Lower leg skin (tissue), 4 donors: Measurements from ENCODE around the gene PFDN6. TPM values are rescaled to one million over a fixed set of nuclear protein-coding genes. Genes with fewer than 3 reads are reported as not detected.
A peak's percentile ranks its signal among the peaks of the same experiment; 100 is the strongest.

Experiments used
- DNase-seq, 2 donors: peaks; one replicate each; pipeline ENCODE4 v3.0.0-alpha.2; 2019; ENCODE audit warnings: low spot score in 2 of 2
- H3K4me3 ChIP-seq: fragments of 200-600 bp; sonication (generic); 2 replicates; pipeline ENCODE4 v1.5.1; 2017; ENCODE audit warnings: mild to moderate bottlenecking, low read depth; ENCODE audit not compliant: poor library complexity, severe bottlenecking
- CTCF ChIP-seq, 3 donors: fragments of 450-650 bp; IDR thresholded peaks; one replicate each; pipeline ENCODE4 v1.5.1; 2016; ENCODE audit warnings: antibody characterized with exemption in 3 of 3, mild to moderate bottlenecking in 3 of 3, moderate library complexity in 2 of 3
- POLR2A ChIP-seq, 2 donors: fragments of 450-650 bp; IDR thresholded peaks; one replicate each; pipeline ENCODE4 v1.6.1; 2016 to 2017; ENCODE audit warnings: antibody characterized with exemption in 2 of 2, mild to moderate bottlenecking in 1 of 2, moderate library complexity in 1 of 2
- WGBS, 2 donors: methylation state at CpG; one replicate each; pipeline ENCODE4 v1.1.5; 2018; 5-methylcytosine and 5-hydroxymethylcytosine counted together
- intact Hi-C: fragments of 100-400 bp; cut with DNase I; formaldehyde crosslinking; loops from one replicate; pipeline ENCODE4 v1.15.0; 2023; ENCODE audit warnings: low total_unique reads
- total RNA-seq, 4 donors: library from RNA; depleted of rRNA; stranded (reverse); fragments of >200 nt; gene quantifications; one replicate each; pipeline ENCODE4 v1.1.0, GENCODE V29; 2016

The PFDN6 gene
- total RNA-seq, 4 donors from 2014 or later: 22.6 to 36.3 (median 35.3) TPM

DNA sequence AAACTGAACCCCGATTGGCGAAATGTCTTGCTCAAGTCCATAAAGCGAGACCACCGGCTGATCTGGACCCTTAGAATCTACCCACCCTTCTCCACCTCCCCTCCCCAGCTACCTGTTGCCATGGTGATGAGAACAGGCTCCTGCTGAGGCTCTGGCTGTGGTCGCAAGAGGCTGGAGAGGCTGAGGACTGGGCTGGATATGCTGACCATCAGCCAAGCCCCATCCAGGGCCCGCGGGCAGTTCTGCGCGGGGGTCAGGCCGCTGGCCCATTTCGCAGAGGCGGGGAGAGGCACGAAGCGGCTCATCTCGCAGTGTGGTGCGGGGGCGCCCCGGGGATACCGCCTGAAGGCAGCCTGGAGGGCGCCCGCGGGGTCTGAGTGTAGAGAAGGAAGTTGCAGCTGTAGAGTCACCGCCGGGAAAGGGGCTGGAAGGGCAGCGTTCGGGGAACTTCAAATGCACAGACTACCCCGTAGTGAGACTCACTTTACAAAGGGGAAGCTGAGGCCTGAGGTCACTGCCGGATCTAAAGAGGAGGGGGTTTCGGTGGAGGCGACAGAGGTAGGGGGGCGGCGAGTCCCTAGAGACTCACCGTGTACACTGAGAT is 23.8 kb downstream of the PFDN6 start:
- no peak for TF ChIP-seq POLR2A (IDR thresholded peaks at IDR 0.05)
- 1 to 2% methylated on average over 32 to 33 of the region's 33 CpGs for WGBS, 2 donors
- peak overlapping the region; percentile 79 for H3K4me3 ChIP-seq
- intact Hi-C loops: no loop called here
- DNase-seq: peak in 1 of 2 donors; percentile 91

DNA sequence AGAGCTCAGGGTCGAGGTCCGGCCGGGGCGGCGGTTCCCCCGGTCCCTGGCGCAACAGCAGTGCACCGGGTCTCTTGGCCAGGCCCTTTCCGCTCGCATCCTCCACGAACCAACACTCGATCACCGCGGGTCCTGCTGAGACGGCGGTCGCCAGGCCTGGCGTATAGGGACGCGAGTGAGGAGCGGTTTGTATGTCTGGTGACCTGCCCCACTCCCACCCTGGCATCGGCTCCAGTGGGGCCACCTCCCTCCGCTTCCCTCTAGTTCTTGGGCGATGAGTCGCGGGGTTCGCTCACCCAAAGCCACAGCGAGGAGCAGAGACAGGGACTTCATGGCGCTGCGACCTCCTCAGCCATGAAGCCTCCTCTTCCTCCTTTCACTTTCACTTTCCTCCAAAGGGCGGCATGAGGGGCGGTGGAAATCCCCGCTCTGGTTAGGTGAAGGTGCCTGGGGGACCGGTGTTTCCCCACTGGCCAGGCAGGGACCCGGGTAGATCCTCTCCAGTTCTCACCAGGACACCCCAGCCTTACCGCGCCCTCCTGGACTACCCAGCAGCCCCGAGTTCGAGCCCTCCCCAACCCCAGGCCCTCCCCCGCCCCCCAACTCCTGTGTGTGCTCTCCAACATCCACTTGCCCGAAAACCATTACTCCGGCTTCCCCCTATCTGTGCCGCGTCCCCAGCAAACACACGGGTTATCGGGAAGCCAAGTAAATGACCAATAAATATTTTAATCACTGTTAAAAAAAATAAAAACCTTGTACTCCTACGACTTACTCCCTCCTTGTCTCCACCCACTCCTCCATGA is 24.5 kb downstream of the PFDN6 start, which contains the start of gene TAPBP:
Gene TAPBP, minus strand, starts transcription at position 370 of the 806 bp plus-strand sequence. Its CDS starts 37 bp downstream, at position 333.
- DNase-seq: peak in 1 of 2 donors; percentile 94
- intact Hi-C loops: no loop called here
- TF ChIP-seq CTCF (IDR thresholded peaks at IDR 0.05) (no peak), POLR2A (IDR thresholded peaks at IDR 0.05) (no peak)
- WGBS, 2 donors: 0 to 1% methylated on average over 20 to 46 of the region's 47 CpGs
- H3K4me3 ChIP-seq: peak within 1 kb of the TSS; percentile 79

GRCh38 chr6:33314515-33314942 is 25.1 kb downstream of the PFDN6 start:
- TF ChIP-seq POLR2A (IDR thresholded peaks at IDR 0.05) (no peak), CTCF (IDR thresholded peaks at IDR 0.05) (no peak)
- intact Hi-C loops: no loop called here
- peak; percentile 83 to 93 for DNase-seq
- WGBS, 2 donors: 1 to 4% methylated on average over 10 of the region's 10 CpGs
- peak overlapping the region; percentile 79 for H3K4me3 ChIP-seq

DNA sequence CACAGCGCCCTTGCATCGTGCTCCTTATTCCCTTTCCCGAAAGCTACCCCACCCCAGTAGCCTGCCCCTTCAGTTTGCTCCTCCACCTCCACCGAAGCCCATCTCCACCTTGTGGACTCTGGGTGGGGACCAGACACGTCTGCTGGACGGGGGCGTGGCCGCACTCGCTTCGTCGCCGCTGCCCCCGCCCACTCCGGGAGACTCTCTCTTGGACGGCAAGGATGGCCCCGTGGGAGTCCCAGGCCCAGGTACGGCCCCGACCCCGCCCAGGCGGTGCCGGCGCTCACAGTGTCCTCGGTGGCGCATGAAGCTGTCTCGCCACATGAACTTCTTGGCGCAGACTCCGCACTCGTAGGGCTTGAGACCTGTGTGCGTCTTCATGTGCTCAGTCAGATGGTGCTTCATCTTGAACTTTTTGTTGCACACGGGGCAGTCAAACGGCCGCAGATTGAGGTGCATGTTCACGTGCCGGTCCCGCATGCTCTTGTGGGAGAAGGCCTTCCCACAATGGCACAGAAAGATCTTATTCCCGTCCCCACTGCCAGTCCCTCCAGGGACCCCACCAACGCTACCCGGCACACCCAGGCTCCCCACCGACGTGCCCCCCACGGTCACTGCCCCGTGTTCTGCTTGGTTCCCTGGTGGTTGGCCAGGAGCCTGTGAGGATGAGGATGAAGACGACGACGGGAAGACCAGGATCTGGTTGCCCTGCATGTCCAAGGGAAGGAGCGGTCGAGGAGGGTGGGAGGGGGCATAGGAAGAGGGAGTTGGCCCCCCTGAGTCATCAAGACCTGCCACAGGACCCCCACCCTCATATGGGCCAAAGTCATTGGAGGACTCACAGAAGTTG is 25.8 kb downstream of the PFDN6 start:
- 31 to 42% methylated on average over 40 to 47 of the region's 47 CpGs for WGBS, 2 donors
- intact Hi-C loops: no loop called here
- DNase-seq: peak in 1 of 2 donors; percentile 92
- no peak for TF ChIP-seq CTCF (IDR thresholded peaks at IDR 0.05)
- no peak for TF ChIP-seq POLR2A (IDR thresholded peaks at IDR 0.05)
- no peak overlapping the region for H3K4me3 ChIP-seq

GRCh38 chr6:33315793-33316602 is 26.6 kb downstream of the PFDN6 start:
- intact Hi-C loops: no loop called here
- DNase-seq: no peak
- H3K4me3 ChIP-seq: no peak overlapping the region
- WGBS, 2 donors: 85 to 88% methylated on average over 17 of the region's 17 CpGs
- no peak for TF ChIP-seq CTCF (IDR thresholded peaks at IDR 0.05)
- no peak for TF ChIP-seq POLR2A (IDR thresholded peaks at IDR 0.05)
